CD14-positive monocyte (primary cell): Measurements from ENCODE around the gene MTMR6. TPM values are rescaled to one million over a fixed set of nuclear protein-coding genes. Genes with fewer than 3 reads are reported as not detected.

ENCODE experiments used
- DNase-seq, 3 donors: peaks; one replicate each; pipeline ENCODE4 v3.0.0-alpha.2; 2011 to 2022
- H2AFZ ChIP-seq: 2 replicates; pipeline ENCODE4 v1.6.0; 2012; ENCODE audit warnings: mild to moderate bottlenecking, low read depth, low read length, inconsistent platforms; ENCODE audit not compliant: insufficient read depth, poor library complexity, severe bottlenecking
- H3K27ac ChIP-seq, 2 donors: 1 replicate in 1 of 2; 2 replicates in 1 of 2; pipeline ENCODE4 v1.5.1; 2012 to 2013; ENCODE audit warnings: low read length in 2 of 2, control low read depth in 1 of 2, inconsistent platforms in 1 of 2, low read depth in 1 of 2, mild to moderate bottlenecking in 1 of 2
- H3K27me3 ChIP-seq, 2 donors: one replicate each; pipeline versions ENCODE4 v1.6.0 to v1.6.1; 2011 to 2013; ENCODE audit warnings: low read length in 2 of 2; ENCODE audit not compliant: control insufficient read depth in 2 of 2, insufficient read depth in 2 of 2
- H3K36me3 ChIP-seq, 2 donors: replicated peaks in 1 of 2; 1 replicate in 1 of 2; 2 replicates in 1 of 2; pipeline versions ENCODE4 v1.5.1 to v1.6.1; 2012 to 2013; ENCODE audit warnings: low read length in 2 of 2, control low read depth in 1 of 2, inconsistent platforms in 1 of 2, mild to moderate bottlenecking in 1 of 2; ENCODE audit not compliant: insufficient read depth in 2 of 2, control insufficient read depth in 1 of 2
- H3K4me1 ChIP-seq, 2 donors: 1 replicate in 1 of 2; 2 replicates in 1 of 2; pipeline versions ENCODE4 v1.5.1 to v1.6.1; 2012 to 2013; ENCODE audit warnings: low read length in 2 of 2, control low read depth in 1 of 2, inconsistent platforms in 1 of 2, mild to moderate bottlenecking in 1 of 2, moderate library complexity in 1 of 2; ENCODE audit not compliant: insufficient read depth in 2 of 2, control insufficient read depth in 1 of 2
- H3K4me2 ChIP-seq: replicated peaks from 2 replicates; pipeline ENCODE3; 2012; ENCODE audit warnings: low read length, moderate library complexity, mild to moderate bottlenecking; ENCODE audit not compliant: poor library complexity, severe bottlenecking; ENCODE audit errors: extremely low read depth
- H3K4me3 ChIP-seq, 3 experiments: fragments of 200-600 bp in 1 of 3; sonication (generic) in 1 of 3; replicated peaks in 1 of 3; 1 replicate in 2 of 3; 2 replicates in 1 of 3; pipeline ENCODE4 v1.5.1; 2011 to 2013; ENCODE audit warnings: low read length in 3 of 3, mild to moderate bottlenecking in 3 of 3, control low read depth in 2 of 3, low read depth in 2 of 3, inconsistent platforms in 1 of 3, moderate library complexity in 1 of 3
- H3K79me2 ChIP-seq: 2 replicates; pipeline ENCODE4 v1.6.0; 2012; ENCODE audit warnings: mild to moderate bottlenecking, control low read depth, inconsistent platforms, low read length, moderate library complexity; ENCODE audit not compliant: insufficient read depth
- H3K9ac ChIP-seq: 2 replicates; pipeline ENCODE4 v1.6.0; 2017; ENCODE audit warnings: low read length, mild to moderate bottlenecking; ENCODE audit not compliant: insufficient read depth, poor library complexity, severe bottlenecking
- H3K9me3 ChIP-seq, 2 donors: replicated peaks in 1 of 2; 1 replicate in 1 of 2; 2 replicates in 1 of 2; pipeline versions ENCODE4 v1.5.1 to v1.6.1; 2012 to 2013; ENCODE audit warnings: low read length in 2 of 2, control low read depth in 1 of 2; ENCODE audit not compliant: control insufficient read depth in 1 of 2, insufficient read depth in 1 of 2
- H4K20me1 ChIP-seq: 2 replicates; pipeline ENCODE4 v1.6.0; 2012; ENCODE audit warnings: mild to moderate bottlenecking, low read length, control low read depth, moderate library complexity; ENCODE audit not compliant: insufficient read depth
- H3K27ac Mint-ChIP-seq, 7 donors: one replicate each; pipeline ENCODE4 v1.8.0; 2020; ENCODE audit warnings: mild to moderate bottlenecking in 7 of 7, mixed read lengths in 7 of 7, moderate library complexity in 6 of 7, inconsistent platforms in 2 of 7
- H3K27me3 Mint-ChIP-seq, 3 donors: one replicate each; pipeline ENCODE4 v1.8.0; 2021 to 2022; ENCODE audit warnings: low read depth in 3 of 3, mild to moderate bottlenecking in 3 of 3, mixed read lengths in 3 of 3, moderate library complexity in 3 of 3, inconsistent platforms in 1 of 3
- H3K36me3 Mint-ChIP-seq, 2 donors: one replicate each; pipeline ENCODE4 v1.8.0; 2020; ENCODE audit warnings: mixed read lengths in 2 of 2, inconsistent platforms in 1 of 2, mild to moderate bottlenecking in 1 of 2
- H3K4me1 Mint-ChIP-seq: one replicate; pipeline ENCODE4 v1.8.0; 2020; ENCODE audit warnings: mild to moderate bottlenecking, mixed read lengths
- H3K4me3 Mint-ChIP-seq, 2 donors: one replicate each; pipeline ENCODE4 v1.8.0; 2020; ENCODE audit warnings: mild to moderate bottlenecking in 2 of 2, mixed read lengths in 2 of 2, moderate library complexity in 1 of 2
- H3K9me3 Mint-ChIP-seq, 7 donors: one replicate each; pipeline ENCODE4 v1.8.0; 2020 to 2022; ENCODE audit warnings: mixed read lengths in 7 of 7, mild to moderate bottlenecking in 6 of 7, moderate library complexity in 6 of 7, inconsistent platforms in 2 of 7
- WGBS: methylation state at CpG from one replicate; pipeline ENCODE4 v1.1.5; 2013; ENCODE audit warnings: missing lambda C conversion rate; ENCODE audit not compliant: insufficient coverage; 5-methylcytosine and 5-hydroxymethylcytosine counted together
- intact Hi-C, 2 donors: fragments of 100-400 bp; cut with micrococcal nuclease; formaldehyde crosslinking; loops; one replicate each; pipeline versions ENCODE4 v1.15.0 to v1.15.1; 2023
- polyA plus RNA-seq, 3 donors: library from polyadenylated mRNA; depleted of rRNA in 1 of 3; unstranded in 2 of 3; stranded (reverse) in 1 of 3; fragments of 300-500 nt in 2 of 3; fragments of >200 nt in 1 of 3; fragmentation: Illumina TruSeq in 2 of 3; gene quantifications; 1 replicate in 2 of 3; 2 replicates in 1 of 3; pipeline ENCODE4 v1.2.3, GENCODE V29; 2012 to 2021
- TF ChIP-seq, protein P1 (sequence below): fragments of 200-600 bp; IDR thresholded peaks from one replicate; pipeline ENCODE4 v1.8.0; 2022; ENCODE audit warnings: antibody characterized with exemption, mild to moderate bottlenecking

MTMR6 gene
- polyA plus RNA-seq, 3 donors = 7.4 to 31.9 (median 24.4) TPM

DNA sequence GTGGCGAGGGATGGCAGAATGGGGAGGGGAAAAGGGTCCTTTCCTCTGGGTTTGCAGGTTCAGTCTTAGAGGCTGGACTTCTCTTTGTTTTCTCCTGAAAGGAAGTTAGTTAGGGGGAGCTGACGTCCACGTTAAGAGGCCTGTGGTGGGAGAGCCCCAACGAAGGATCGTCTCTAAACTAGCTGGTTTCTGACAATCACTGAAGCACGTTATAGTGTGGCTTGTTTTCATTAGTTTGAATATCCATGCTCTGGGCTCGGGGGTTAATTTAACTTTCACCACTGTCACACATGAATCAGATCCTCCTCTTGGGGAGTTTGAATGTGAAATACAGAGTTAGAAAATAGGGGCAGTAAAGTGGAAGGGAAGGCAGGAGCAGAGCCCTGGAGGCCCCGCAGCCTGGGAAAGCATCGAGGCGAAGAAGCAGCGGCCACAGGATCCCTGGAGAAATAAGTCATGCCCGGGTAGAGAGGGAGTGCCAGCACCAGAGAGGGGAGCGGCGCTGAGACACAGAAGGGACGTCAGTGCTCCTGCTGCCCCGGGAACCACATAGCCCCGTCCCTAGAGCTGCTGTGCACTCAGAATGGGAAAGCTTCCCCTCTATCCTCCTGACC, 84.1 kb downstream of the MTMR6 start:
- Histone ChIP-seq H3K79me2 (no peaks in the 10 kb centered on the region), H3K36me3 (no peaks in the 10 kb centered on the region), H4K20me1 (no peaks in the 10 kb centered on the region), H3K9ac (no peak overlapping the region), H2AFZ (no peak overlapping the region), H3K27ac (no peak overlapping the region), H3K4me1 (no peaks in the 10 kb centered on the region), H3K4me2 (no peak overlapping the region), H3K27me3 (peaks cover 0 to 2% of the 10 kb centered on the region in 2 donors), H3K9me3 (no peaks in the 10 kb centered on the region), H3K4me3 (no peak overlapping the region)
- no peak for DNase-seq
- TF ChIP-seq, protein P1, sequence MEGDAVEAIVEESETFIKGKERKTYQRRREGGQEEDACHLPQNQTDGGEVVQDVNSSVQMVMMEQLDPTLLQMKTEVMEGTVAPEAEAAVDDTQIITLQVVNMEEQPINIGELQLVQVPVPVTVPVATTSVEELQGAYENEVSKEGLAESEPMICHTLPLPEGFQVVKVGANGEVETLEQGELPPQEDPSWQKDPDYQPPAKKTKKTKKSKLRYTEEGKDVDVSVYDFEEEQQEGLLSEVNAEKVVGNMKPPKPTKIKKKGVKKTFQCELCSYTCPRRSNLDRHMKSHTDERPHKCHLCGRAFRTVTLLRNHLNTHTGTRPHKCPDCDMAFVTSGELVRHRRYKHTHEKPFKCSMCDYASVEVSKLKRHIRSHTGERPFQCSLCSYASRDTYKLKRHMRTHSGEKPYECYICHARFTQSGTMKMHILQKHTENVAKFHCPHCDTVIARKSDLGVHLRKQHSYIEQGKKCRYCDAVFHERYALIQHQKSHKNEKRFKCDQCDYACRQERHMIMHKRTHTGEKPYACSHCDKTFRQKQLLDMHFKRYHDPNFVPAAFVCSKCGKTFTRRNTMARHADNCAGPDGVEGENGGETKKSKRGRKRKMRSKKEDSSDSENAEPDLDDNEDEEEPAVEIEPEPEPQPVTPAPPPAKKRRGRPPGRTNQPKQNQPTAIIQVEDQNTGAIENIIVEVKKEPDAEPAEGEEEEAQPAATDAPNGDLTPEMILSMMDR = no peak
- Mint-ChIP-seq H3K4me3 (no peak overlapping the region), H3K9me3 (peaks cover 0 to 3% (median 0%) of the 10 kb centered on the region in 7 donors), H3K36me3 (no peaks in the 10 kb centered on the region), H3K4me1 (no peaks in the 10 kb centered on the region), H3K27me3 (peaks cover 6 to 16% (median 12%) of the 10 kb centered on the region in 3 donors), H3K27ac (no peak overlapping the region)
- intact Hi-C loops = no loop called here
- 81% methylated on average over 11 of the region's 17 CpGs for WGBS

- intact Hi-C loops = no loop called here
- no peak for DNase-seq
- Histone ChIP-seq H4K20me1 (no peaks in the 10 kb centered on the region), H3K4me1 (no peaks in the 10 kb centered on the region), H3K27ac (no peak overlapping the region), H3K4me2 (no peak overlapping the region), H3K36me3 (no peaks in the 10 kb centered on the region), H3K9me3 (no peaks in the 10 kb centered on the region), H3K9ac (no peak overlapping the region), H3K27me3 (peaks cover 0 to 2% of the 10 kb centered on the region in 2 donors), H3K79me2 (no peaks in the 10 kb centered on the region), H3K4me3 (no peak overlapping the region), H2AFZ (no peak overlapping the region)
- WGBS = no CpG with 5 or more reads among the region's 4 CpGs
- H3K27me3 Mint-ChIP-seq = peaks cover 4 to 18% (median 16%) of the 10 kb centered on the region in 3 donors
- no peaks in the 10 kb centered on the region for H3K36me3 Mint-ChIP-seq
- no peak overlapping the region for H3K4me3 Mint-ChIP-seq
- no peak overlapping the region for H3K27ac Mint-ChIP-seq
- no peaks in the 10 kb centered on the region for H3K4me1 Mint-ChIP-seq
- TF ChIP-seq, protein P1 = no peak
- peaks cover 0 to 3% (median 0%) of the 10 kb centered on the region in 7 donors for H3K9me3 Mint-ChIP-seq
Measured at GRCh38 chr13:25200783-25201182, 86.5 kb downstream of the MTMR6 start.
